SKM-1 (cell line): ENCODE data around the gene GRAP2.
"Not testable (repeated sequence)": the region's sequence is repeated elsewhere in the genome, so short reads cannot be mapped to it uniquely, and the experiment has no call there.

ENCODE experiments used
- DNase-seq: peaks from one replicate; lab custom pipeline; 2025; ENCODE audit not compliant: unreplicated experiment; lab: John Stamatoyannopoulos, UW

Gene GRAP2

GRCh38 chr22:39942439-39943230 lies 41.8 kb downstream of the GRAP2 start:
- DNase-seq = no peak

- no peak for DNase-seq
These were observed 42.5 kb downstream of the GRAP2 start for GRCh38 chr22:39943337-39943736.

- DNase-seq = no peak
These were observed 43.3 kb downstream of the GRAP2 start for GRCh38 chr22:39943953-39944872.

DNA sequence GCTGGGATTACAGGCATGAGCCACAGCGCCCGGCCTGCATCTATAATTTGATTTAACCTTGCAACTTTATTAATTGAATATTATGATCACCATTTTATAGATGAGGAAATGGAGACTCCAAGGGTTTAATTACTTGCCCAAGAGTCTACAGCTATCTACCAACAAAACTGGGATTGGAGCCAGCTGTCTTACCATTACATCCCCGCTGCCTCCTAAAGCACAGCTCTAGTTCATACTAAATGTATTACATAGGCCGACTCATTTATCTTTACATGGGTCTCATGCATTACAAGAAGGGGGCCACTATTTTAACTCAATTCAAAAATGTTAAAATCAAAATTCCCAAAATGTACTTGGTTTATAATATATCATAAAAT lies 45.2 kb downstream of the GRAP2 start:
- DNase-seq = no peak

- no peak for DNase-seq
These were observed 45.8 kb downstream of the GRAP2 start for GRCh38 chr22:39946503-39947219.

GRCh38 chr22:39947220-39948216 lies 46.6 kb downstream of the GRAP2 start:
- no peak for DNase-seq

DNA sequence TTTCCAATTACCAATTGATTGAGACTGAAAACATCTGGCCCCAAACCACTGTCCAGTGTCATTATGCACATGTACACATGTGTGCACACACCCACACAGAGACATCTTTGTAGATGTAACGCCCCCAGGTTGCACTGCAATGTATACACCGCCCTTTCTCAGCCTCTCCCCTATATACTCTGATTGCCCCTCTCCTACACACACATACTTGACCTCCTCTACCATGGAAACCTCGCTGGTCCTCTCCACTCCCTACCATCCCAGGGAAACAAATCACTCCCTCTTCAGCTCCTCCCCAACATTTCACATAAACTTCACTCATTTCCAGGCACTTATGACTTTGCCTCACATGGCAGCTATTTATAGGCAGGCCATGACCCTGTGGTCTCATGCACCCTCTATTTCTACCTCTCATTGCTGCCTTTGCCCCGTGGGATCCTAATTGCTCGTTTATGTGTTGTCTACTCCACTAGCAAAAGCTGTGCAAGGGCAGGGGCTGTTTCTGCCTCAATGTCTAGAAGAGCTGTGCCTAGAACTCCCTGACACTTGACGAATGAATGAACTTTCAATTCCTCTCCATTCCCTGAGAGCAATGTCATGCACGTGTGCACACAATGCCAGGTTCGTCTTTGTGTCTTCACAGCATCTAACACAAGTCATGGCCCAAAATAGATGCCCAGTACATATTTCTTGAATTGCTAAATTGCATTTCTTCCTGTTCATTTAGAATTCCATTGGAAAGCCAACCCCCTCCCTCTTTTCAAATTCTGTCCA lies 49.3 kb downstream of the GRAP2 start:
- DNase-seq = no peak

DNA sequence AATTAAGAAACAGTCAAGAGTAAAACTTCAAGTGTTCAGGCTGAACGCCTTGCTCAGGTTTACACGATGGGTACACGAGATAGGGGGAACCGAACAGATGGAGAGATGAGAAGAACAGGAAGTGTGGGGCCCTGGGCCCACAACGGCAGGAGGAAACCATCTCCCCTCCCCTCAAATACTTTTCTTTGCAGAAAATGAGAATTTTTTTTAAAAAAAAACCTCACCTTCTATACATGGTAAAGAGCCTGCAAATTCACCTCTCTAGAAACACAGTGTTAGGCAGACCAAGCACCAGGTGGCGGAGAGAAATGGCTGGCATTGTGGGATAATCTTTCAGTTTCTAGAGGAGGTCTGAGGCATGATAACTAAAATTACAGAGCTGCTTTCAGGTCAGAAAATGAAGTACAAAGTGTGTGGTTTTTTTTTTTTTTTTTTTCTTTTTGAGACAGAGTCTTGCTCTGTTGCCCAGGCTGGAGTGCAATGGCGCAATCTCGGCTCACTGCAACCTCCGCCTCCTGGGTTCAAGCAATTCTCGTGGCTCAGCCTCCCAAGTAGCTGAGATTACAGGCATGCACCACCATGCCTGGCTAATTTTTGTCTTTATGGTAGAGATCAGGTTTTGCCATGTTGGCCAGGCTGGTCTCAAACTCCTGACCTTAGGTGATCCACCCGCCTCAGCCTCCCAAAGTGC lies 50.9 kb downstream of the GRAP2 start:
- DNase-seq = not testable (repeated sequence)

- DNase-seq = no peak
These were observed 51.5 kb downstream of the GRAP2 start for GRCh38 chr22:39952347-39952746.

DNA sequence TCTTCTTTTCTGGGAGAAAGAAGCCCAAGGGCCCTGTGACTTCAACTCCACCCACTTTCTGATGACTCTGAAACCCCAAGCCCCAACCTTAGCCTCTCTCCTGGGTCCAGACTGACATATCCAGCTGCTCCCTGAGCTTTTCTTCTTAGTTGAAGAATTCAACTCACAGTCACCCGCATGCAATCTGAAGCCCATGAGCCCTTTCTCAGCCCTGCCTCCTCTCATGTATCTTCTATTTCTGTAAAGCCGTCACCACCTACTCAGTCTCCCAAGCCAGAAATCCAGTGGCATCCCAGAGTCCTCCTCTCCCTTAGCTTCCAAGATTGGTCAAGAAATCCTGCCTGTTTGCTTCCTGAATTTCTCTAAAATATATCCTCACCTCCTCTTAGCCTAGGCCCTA lies 52.2 kb downstream of the GRAP2 start:
- DNase-seq = no peak

GRCh38 chr22:39954584-39955055 lies 53.7 kb downstream of the GRAP2 start:
- DNase-seq = no peak

- DNase-seq = no peak
These were observed 54.8 kb downstream of the GRAP2 start for GRCh38 chr22:39955675-39956074.

- DNase-seq = no peak
These were observed 56.2 kb downstream of the GRAP2 start for GRCh38 chr22:39956932-39957664.

DNA sequence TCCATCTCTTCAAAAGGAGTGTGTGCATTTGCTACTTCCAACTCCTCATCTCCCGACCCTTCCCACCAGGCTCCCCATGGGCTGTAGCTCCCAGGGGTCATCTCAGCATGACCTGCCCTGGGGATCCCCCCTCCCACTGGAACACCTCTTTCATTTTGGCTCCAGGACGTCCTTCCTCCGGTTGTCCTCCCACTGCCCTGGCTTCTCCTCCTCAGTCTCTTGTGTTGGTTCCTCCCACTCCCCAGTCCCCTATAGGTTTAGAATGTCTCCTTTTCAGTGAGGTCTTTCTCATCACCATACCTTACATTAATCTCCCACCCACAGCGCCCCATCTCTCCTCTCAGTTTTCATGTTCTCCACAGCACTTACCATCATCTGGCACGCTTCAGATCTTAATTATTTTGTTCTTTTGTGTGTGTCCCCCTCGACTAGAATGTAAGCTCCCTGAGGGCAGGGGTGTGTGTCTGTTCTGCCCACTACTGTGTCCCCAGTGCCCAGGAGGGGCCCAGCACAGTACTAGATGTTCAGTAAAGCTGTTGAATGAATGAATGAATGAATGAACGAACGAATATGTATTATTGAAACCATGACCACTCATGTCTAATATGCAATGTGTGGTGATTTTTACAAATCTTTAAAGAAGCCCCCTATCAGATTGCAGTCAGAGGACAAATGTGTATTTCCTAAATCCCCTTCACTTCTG lies 57.3 kb downstream of the GRAP2 start:
- no peak for DNase-seq

- DNase-seq = no peak
These were observed 58.2 kb downstream of the GRAP2 start for GRCh38 chr22:39958949-39959639.

DNA sequence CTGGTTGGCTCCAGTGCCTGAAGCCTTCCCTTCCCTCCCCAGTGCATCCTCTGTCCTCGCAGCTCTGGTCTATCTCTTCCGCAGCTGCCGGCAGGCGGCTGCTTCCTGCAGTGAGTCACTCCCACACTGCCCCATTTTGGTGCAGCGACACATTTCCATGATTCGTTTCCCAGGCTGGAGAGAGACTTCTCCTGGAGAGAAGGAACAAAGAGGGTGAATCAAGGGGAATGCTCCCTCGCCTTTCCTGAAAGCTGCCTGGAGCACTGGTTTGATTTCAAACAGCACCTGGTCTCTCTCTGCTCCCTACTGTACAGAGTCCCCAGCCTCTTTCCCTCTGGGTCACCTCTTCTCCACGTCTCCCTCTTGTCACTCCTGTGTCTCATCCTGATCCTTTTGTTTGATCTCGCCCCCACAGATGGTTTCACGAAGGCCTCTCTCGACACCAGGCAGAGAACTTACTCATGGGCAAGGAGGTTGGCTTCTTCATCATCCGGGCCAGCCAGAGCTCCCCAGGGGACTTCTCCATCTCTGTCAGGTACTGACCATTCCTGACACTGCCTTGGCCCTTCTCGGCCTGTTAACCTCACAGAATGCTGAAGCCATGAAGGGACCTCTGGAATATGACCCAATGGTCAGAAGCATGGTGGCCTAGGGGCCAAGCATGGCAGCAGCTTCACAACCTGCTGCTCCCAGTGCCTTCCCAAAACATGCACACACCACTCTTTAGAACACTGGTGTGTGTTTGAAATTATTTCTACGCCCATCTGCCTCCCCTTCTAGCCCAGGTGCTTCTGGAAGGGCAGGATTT lies 59.0 kb downstream of the GRAP2 start, which contains the start of gene TMA7B:
Gene TMA7B, plus strand, starts transcription at position 758 of the 808 bp plus-strand sequence. CDS start 3,978 bp downstream, outside the sequence.
- DNase-seq = no peak
